Measurements from ENCODE around the gene COL5A1. TPM values are rescaled to one million over a fixed set of nuclear protein-coding genes. Genes with fewer than 3 reads are reported as not detected.

Gene COL5A1
- total RNA-seq, 4 donors from 2014 or later: 8.4 to 14.7 (median 11.3) TPM

GRCh38 chr9:134832471-134832870 lies 190.9 kb downstream of the COL5A1 start:
- 97% methylated on average over 16 to 18 of the region's 19 CpGs for WGBS, 2 donors
- no peak for DNase-seq (ENCODE audit: low spot score in 2 of 2)
- TF ChIP-seq POLR2A (IDR thresholded peaks at IDR 0.05) (no peak), CTCF (IDR thresholded peaks at IDR 0.05) (no peak)
- intact Hi-C loops (cut with DNase I; ENCODE audit: low total_unique reads): no loop called here
- H3K4me3 ChIP-seq (ENCODE audit: low read depth, poor library complexity, severe bottlenecking): no peak overlapping the region

- no peak for DNase-seq (ENCODE audit: low spot score in 2 of 2)
- TF ChIP-seq POLR2A (IDR thresholded peaks at IDR 0.05): no peak
- no peak for TF ChIP-seq CTCF (IDR thresholded peaks at IDR 0.05)
- WGBS, 2 donors: 86 to 87% methylated on average over 11 of the region's 11 CpGs
- intact Hi-C loops (cut with DNase I; ENCODE audit: low total_unique reads): no loop called here
- H3K4me3 ChIP-seq (ENCODE audit: low read depth, poor library complexity, severe bottlenecking): no peak overlapping the region
Observed at GRCh38 chr9:134833294-134833880, 191.8 kb downstream of the COL5A1 start.

GRCh38 chr9:134834217-134834956 lies 192.8 kb downstream of the COL5A1 start:
- intact Hi-C loops (cut with DNase I; ENCODE audit: low total_unique reads): no loop called here
- TF ChIP-seq POLR2A (IDR thresholded peaks at IDR 0.05): no peak
- no peak for DNase-seq (ENCODE audit: low spot score in 2 of 2)
- no peak overlapping the region for H3K4me3 ChIP-seq (ENCODE audit: low read depth, poor library complexity, severe bottlenecking)
- 92 to 95% methylated on average over 18 of the region's 20 CpGs for WGBS, 2 donors

GRCh38 chr9:134834957-134835419 lies 193.4 kb downstream of the COL5A1 start:
- intact Hi-C loops (cut with DNase I; ENCODE audit: low total_unique reads): no loop called here
- no peak for DNase-seq (ENCODE audit: low spot score in 2 of 2)
- 87 to 92% methylated on average over 20 to 23 of the region's 25 CpGs for WGBS, 2 donors
- TF ChIP-seq POLR2A (IDR thresholded peaks at IDR 0.05) (no peak), CTCF (IDR thresholded peaks at IDR 0.05) (no peak)
- no peak overlapping the region for H3K4me3 ChIP-seq (ENCODE audit: low read depth, poor library complexity, severe bottlenecking)

GRCh38 chr9:134835448-134835847 lies 193.8 kb downstream of the COL5A1 start:
- H3K4me3 ChIP-seq (ENCODE audit: low read depth, poor library complexity, severe bottlenecking): no peak overlapping the region
- 58 to 92% methylated on average over 15 to 16 of the region's 16 CpGs for WGBS, 2 donors
- intact Hi-C loops (cut with DNase I; ENCODE audit: low total_unique reads): no loop called here
- TF ChIP-seq CTCF (IDR thresholded peaks at IDR 0.05): no peak
- no peak for TF ChIP-seq POLR2A (IDR thresholded peaks at IDR 0.05)
- no peak for DNase-seq (ENCODE audit: low spot score in 2 of 2)

GRCh38 chr9:134835987-134836386 lies 194.4 kb downstream of the COL5A1 start:
- DNase-seq (ENCODE audit: low spot score in 2 of 2): no peak
- H3K4me3 ChIP-seq (ENCODE audit: low read depth, poor library complexity, severe bottlenecking): no peak overlapping the region
- intact Hi-C loops (cut with DNase I; ENCODE audit: low total_unique reads): no loop called here
- 75 to 83% methylated on average over 13 of the region's 13 CpGs for WGBS, 2 donors
- TF ChIP-seq POLR2A (IDR thresholded peaks at IDR 0.05) (no peak), CTCF (IDR thresholded peaks at IDR 0.05) (no peak)
